KG1 (cell line): Measurements from ENCODE around the gene NDFIP2.

ENCODE experiments used
- DNase-seq: peaks from one replicate; lab custom pipeline; 2025; lab: John Stamatoyannopoulos, UW

The NDFIP2 gene

GRCh38 chr13:79458436-79458835 lies 22.5 kb upstream of the NDFIP2 start:
- DNase-seq: no peak

DNA sequence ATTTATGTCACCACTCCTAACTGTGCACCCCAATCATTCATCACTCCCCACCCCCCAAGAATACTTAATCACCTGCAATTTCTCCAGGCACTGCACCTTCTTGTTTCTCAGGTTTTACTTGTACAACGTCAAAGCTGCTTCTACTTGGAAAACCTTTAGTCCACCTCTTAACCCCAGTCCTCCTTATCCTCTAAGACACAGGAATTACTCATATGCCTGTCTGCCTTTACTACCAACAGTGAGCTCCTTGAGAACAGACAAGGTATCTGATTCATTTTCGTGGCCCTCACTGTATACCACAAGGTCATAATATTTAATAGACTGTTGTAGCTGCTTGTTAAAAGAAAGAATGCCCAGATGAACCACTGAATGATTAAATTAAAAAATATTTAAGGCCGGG lies 21.0 kb upstream of the NDFIP2 start:
- no peak for DNase-seq

GRCh38 chr13:79462895-79463294 lies 18.1 kb upstream of the NDFIP2 start:
- no peak for DNase-seq

- DNase-seq: no peak
Measured at GRCh38 chr13:79463604-79464003, 17.4 kb upstream of the NDFIP2 start.

GRCh38 chr13:79466872-79467271 lies 14.1 kb upstream of the NDFIP2 start:
- no peak for DNase-seq

DNA sequence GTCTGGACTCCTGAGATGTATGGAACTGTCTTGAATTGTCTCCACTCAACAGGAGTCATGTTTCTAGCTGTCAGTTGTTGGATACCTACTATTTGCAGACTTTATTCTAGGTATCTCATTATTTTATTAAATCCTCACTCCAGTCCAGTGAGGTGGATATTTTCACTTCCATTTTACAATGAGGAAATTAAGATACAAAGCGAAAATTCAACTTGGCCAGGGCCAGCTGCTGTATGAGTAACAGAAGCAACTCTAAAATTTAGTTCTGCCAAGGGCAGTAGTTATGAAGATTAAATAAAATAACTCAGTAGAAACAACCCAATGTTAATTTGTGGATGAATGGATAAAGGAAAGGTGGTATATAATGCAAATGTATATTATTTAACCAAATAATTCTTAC lies 12.6 kb upstream of the NDFIP2 start:
- DNase-seq: no peak

GRCh38 chr13:79468819-79469218 lies 12.1 kb upstream of the NDFIP2 start:
- no peak for DNase-seq

DNA sequence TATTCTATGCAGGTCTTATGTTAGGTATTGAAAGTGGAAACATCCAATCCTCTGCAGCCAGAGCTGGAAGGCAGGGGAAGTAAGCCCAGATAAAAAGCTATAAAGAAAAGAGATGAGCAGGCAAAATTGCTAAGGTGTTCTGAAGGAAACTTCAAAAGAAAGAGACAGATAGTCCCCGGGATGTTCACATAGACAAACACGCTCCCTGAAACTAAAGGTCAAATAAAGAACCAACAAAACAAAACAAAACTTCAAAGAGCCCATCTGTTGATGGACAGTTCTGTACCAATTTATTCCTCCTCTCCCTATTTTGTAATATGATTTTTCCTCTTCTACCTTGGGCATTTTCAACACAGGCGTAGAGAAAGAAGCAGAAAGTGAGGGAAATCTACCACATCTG lies 11.3 kb upstream of the NDFIP2 start:
- DNase-seq: no peak

DNA sequence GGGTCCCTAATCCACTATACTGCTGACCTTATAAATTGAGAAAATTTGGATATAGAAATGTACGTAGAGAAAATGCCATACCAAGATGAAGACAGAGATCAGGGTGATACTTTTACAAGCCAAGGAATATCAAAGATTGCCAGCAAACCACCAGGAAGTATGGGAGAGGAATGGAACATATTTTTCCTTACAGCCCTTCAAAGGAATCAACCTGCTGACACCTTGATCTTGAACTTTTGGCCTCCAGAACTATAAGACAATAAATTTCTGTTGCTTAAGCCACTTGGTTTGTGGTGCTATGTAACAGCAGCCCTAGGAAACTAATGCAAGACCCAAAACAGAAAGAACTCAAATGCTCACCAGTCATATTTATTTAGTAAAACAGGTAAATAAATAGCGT lies 10.3 kb upstream of the NDFIP2 start:
- DNase-seq: no peak

- no peak for DNase-seq
Measured at GRCh38 chr13:79475569-79475968, 5.4 kb upstream of the NDFIP2 start.

GRCh38 chr13:79477968-79478367 lies 3.0 kb upstream of the NDFIP2 start:
- no peak for DNase-seq

DNA sequence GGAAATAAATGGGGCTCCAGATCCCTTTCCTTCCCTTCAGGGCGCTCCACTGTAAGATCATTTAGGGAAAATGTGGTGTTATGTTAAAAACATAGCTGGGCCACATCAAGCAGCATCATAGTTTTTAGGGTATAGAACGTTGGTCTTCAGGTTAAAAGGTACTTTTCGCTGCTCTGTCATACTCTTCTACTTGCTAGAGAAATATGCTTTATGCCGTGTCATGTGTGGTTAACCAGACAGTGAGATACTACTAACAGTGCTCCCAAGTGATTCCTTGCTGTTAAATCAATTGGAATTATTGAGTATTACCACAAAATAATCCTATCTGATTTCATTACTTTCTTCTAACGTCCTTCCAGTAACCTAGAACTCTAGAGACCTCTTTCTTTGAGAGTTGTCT lies 1.1 kb upstream of the NDFIP2 start:
- no peak for DNase-seq

- no peak for DNase-seq
Measured at GRCh38 chr13:79481685-79482052, 714 bp downstream of the NDFIP2 start.

GRCh38 chr13:79482281-79482970 lies 1.5 kb downstream of the NDFIP2 start:
- no peak for DNase-seq

- no peak for DNase-seq
Measured at GRCh38 chr13:79483086-79483706, 2.2 kb downstream of the NDFIP2 start.

DNA sequence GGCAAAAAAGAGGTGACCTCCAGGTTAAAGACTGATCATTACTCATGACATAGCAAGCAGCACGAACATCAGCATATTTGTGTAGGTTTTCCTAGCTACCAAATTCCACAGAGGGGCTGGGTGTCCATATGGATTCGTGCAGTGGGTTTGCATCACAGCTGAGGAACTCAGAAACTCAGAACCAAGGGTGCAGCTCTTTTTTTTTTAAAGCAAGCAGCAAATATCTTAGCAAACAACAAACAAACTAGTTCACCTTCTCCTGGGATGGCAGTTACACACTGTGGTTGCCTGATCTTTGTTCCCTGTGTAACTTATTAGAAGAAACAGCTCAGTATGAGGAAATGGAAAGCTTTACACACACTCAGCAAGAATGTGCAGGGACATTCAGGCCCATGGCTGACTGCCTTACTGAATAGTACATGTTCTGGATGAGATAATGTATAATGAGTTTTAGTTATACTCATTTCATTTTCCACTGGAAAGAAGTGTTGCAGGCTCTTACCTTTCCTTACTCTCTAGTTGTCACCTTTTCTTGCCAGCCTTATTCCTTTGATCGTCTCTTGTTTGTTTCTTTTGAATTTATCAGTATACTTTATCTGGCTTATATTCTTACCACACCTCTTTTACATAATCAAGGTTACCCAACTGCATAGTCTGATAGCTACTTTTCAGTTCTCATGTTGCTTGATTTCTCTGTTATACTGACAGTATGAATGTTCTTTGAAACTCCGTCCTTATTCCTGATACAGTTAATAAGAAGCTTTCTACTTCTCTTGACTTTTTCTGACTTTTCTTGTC lies 4.3 kb downstream of the NDFIP2 start:
- DNase-seq: no peak

DNA sequence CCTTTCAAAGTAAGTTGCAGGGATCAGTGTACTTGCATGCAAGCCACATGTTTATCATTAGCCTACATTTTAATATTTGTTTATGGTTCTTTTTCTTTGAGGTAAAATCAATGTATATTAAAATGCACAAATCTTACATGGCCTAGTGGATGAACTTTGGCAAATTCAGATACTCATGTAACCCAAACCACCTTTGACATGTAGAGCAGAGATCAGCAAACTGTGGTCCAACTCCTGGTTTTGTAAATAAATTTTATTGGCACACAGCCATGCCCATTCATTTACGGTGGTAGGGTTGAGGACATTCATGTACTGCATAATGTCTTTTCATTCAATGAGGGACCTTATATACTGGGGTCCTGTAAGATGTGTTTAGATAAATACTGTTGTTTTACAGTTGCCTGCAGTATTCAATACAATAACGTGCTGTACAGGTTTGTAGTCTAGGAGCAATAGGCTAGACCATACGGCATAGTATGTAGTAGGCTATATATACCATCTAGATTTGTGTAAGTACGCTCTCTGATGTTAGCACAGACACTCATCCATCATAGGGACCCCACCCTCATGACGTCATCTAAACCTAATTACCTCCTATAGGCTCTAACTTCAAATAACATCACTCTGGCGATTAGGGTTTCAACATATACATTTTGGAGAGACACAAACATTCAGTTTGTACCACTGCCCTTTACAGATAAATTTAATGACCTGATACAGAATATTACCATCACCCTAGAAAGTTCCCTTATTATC lies 5.7 kb downstream of the NDFIP2 start:
- DNase-seq: no peak

DNA sequence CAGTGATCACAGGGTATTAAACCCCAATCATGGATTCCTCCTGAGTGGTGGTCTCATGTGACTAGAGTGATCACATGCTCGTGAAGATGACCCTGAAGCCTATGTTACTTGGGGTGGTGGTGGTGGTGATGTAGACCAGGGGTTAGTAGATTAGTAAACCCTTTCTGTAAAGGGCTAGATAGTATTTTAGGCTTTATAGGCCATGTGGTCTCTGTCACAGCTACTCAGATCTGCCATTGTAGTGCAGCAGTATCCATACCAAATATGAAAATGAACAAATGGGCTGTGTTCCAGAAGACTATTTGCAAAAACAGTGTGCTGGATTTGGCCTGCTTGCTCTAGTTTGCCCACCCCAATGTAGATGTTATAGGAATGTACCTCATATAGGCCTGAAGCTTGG lies 9.4 kb downstream of the NDFIP2 start:
- DNase-seq: no peak

- no peak for DNase-seq
Measured at GRCh38 chr13:79490824-79491223, 9.9 kb downstream of the NDFIP2 start.

GRCh38 chr13:79491715-79492114 lies 10.8 kb downstream of the NDFIP2 start:
- DNase-seq: no peak

DNA sequence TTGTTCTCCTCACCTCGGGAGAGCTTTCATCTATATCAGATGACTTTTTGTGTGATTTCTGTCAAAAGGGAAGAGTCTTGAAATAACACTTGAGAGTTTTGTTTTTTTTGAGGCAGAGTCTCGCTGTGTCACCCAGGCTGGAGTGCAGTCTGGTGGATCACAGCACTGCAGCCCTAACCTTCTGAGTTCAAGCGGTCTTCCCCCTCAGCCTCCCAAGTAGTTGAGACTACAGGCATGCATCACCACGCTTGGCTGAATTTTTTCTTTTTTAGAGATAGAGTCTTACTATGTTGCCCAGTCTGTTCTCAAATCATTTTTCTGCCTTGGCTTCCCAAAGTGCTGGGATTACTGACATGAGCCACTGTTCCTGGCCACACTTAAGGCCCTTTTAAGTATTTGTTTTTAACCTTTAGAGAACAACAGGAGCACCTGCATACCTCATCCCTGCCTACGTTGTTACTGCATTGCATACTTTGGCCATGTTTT lies 11.4 kb downstream of the NDFIP2 start:
- DNase-seq: no peak

DNA sequence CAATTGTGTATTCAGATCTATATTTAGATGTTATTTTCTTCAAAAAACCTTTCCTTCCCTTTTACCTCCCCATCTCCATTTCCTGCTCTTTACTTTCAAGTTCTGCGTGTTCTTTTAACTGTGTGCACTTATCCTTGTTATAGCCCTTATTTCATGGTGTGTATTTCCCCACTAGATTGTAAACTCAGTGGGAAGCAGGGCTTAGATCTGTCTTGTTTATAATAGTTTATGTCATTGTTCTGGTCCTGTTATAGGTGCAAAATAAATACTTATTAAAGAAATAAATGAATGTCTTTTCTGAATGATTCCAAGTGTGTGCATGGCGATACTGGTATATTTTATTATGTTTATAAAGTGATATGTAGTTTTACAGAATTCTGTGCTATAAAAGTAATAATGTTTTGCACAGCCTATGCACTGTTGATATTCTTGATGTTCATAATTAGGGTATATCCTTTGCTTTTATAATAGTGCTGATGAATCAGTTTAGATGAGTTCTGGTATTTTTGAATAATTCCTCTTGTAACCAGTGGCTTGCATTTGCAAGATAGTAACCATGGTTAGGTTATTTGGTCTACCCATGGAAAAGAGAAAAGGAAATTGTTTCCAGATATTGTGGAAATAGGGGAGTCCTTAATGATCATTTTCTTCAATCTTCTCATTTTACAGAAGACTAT lies 12.1 kb downstream of the NDFIP2 start:
- DNase-seq: no peak
